T-helper 22 cell (primary cell): ENCODE results near the gene PRADC1.
A peak's percentile ranks its signal among the peaks of the same experiment; 100 is the strongest.
"Not testable (repeated sequence)": the region's sequence is repeated elsewhere in the genome, so short reads cannot be mapped to it uniquely, and the experiment has no call there.

Experiments used
- DNase-seq: peaks from one replicate; pipeline ENCODE4 v3.0.0-alpha.2; 2020; ENCODE audit warnings: low read depth

The PRADC1 gene

GRCh38 chr2:73233154-73233931 is at the start of gene PRADC1:
TSS of gene PRADC1 (minus strand) at chr2:73233239. CDS start at chr2:73233160, 79 bp downstream.
- peak; percentile 95 for DNase-seq

GRCh38 chr2:73281244-73281643 is 48.2 kb upstream of the PRADC1 start:
- no peak for DNase-seq

- no peak for DNase-seq
Measured at GRCh38 chr2:73279852-73280251, 46.8 kb upstream of the PRADC1 start.

- DNase-seq, result no peak
Measured at GRCh38 chr2:73272270-73272669, 39.2 kb upstream of the PRADC1 start.

GRCh38 chr2:73269686-73270465 is 36.8 kb upstream of the PRADC1 start:
- no peak for DNase-seq

- peak; percentile 38 for DNase-seq
Measured at GRCh38 chr2:73268830-73269685, 36.0 kb upstream of the PRADC1 start.

- no peak for DNase-seq
Measured at GRCh38 chr2:73268366-73268829, 35.4 kb upstream of the PRADC1 start.

- DNase-seq, result no peak
Measured at GRCh38 chr2:73267008-73267407, 34.0 kb upstream of the PRADC1 start.

GRCh38 chr2:73266061-73266901 is 33.2 kb upstream of the PRADC1 start:
- no peak for DNase-seq

GRCh38 chr2:73265298-73266060 is 32.4 kb upstream of the PRADC1 start:
- no peak for DNase-seq

GRCh38 chr2:73264783-73265182 is 31.7 kb upstream of the PRADC1 start:
- DNase-seq, result no peak

GRCh38 chr2:73264332-73264606 is 31.2 kb upstream of the PRADC1 start:
- DNase-seq, result no peak

GRCh38 chr2:73263540-73264331 is 30.7 kb upstream of the PRADC1 start:
- no peak for DNase-seq

- not testable (repeated sequence) for DNase-seq
Measured at GRCh38 chr2:73262691-73263429, 29.8 kb upstream of the PRADC1 start.

GRCh38 chr2:73262108-73262651 is 29.1 kb upstream of the PRADC1 start:
- DNase-seq, result no peak

GRCh38 chr2:73260338-73260984 is 27.4 kb upstream of the PRADC1 start:
- DNase-seq, result no peak

- DNase-seq, result no peak
Measured at GRCh38 chr2:73259704-73260337, 26.8 kb upstream of the PRADC1 start.

GRCh38 chr2:73259276-73259675 is 26.2 kb upstream of the PRADC1 start:
- no peak for DNase-seq
